B cell (primary cell): ENCODE measurements around the gene PSME3IP1.

Experiments
- CTCF ChIP-seq: fragments of 200-600 bp; IDR thresholded peaks from one replicate; pipeline ENCODE4 v1.8.0; 2022; ENCODE audit warnings: antibody characterized with exemption, mild to moderate bottlenecking
- EZH2 ChIP-seq: IDR thresholded peaks from 2 replicates; pipeline ENCODE4 v1.6.1; 2012; ENCODE audit warnings: borderline replicate concordance, low read depth, mild to moderate bottlenecking, moderate library complexity, low read length; ENCODE audit not compliant: insufficient read depth, poor library complexity, severe bottlenecking

- TF ChIP-seq CTCF (no peak), EZH2 (no peak)
These were observed 54.4 kb downstream of the PSME3IP1 start for GRCh38 chr16:57131351-57131970.
